Measurements from ENCODE around the gene SNRNP48.

DNA sequence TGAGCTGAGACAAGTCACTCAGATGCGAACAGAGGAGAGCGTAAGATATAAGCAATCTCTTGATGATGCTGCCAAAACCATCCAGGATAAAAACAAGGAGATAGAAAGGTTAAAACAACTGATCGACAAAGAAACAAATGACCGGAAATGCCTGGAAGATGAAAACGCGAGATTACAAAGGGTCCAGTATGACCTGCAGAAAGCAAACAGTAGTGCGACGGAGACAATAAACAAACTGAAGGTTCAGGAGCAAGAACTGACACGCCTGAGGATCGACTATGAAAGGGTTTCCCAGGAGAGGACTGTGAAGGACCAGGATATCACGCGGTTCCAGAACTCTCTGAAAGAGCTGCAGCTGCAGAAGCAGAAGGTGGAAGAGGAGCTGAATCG, 9.5 kb upstream of the SNRNP48 start:
- TF ChIP-seq, protein P1, sequence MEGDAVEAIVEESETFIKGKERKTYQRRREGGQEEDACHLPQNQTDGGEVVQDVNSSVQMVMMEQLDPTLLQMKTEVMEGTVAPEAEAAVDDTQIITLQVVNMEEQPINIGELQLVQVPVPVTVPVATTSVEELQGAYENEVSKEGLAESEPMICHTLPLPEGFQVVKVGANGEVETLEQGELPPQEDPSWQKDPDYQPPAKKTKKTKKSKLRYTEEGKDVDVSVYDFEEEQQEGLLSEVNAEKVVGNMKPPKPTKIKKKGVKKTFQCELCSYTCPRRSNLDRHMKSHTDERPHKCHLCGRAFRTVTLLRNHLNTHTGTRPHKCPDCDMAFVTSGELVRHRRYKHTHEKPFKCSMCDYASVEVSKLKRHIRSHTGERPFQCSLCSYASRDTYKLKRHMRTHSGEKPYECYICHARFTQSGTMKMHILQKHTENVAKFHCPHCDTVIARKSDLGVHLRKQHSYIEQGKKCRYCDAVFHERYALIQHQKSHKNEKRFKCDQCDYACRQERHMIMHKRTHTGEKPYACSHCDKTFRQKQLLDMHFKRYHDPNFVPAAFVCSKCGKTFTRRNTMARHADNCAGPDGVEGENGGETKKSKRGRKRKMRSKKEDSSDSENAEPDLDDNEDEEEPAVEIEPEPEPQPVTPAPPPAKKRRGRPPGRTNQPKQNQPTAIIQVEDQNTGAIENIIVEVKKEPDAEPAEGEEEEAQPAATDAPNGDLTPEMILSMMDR (IDR thresholded peaks at IDR 0.05; ENCODE audit: poor library complexity) = no peak
- TF ChIP-seq EZH2 (IDR thresholded peaks at IDR 0.05; ENCODE audit: borderline replicate concordance) (no peak), EZH2phosphoT487 (IDR thresholded peaks at IDR 0.05; ENCODE audit: low read depth, severe bottlenecking, unreplicated experiment) (no peak)
